ENCODE results near the gene NUMB. TPM values are rescaled to one million over a fixed set of nuclear protein-coding genes. Genes with fewer than 3 reads are reported as not detected.

The NUMB gene
- total and polyA plus RNA-seq, 2 experiments from 2014 or later, result 64.8 to 142 TPM

DNA sequence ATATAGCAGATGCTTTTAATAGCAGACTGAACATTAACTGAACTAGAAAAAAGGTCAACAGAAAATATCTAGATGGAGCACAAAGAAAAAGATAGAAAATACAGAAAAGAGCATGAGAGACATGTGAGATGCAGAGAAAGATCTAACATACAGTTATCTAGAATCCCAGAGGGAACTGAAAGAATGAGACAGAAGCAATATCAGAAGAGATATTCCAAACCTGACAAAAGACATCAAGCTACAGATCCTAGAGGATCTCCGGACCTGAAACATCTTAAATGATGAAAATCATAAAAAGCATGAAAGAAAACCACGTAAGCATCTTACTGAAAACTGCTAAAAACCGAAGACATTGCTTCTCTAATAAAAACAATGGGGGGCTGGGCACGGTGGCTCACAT lies 75.0 kb downstream of the NUMB start:
- no peaks in the 10 kb centered on the region; the same call in 1 of the 2 replicates for H3K9me2 ChIP-seq (ENCODE audit: insufficient read depth)
- no peak overlapping the region for H2AFZ ChIP-seq
- no peak overlapping the region for H3K4me3 ChIP-seq
- in situ Hi-C loops (cut with MboI), result no loop called here
- TF ChIP-seq EZH2phosphoT487 (IDR thresholded peaks at IDR 0.05; ENCODE audit: insufficient read depth, low read depth), result no peak
- TF ChIP-seq EZH2 (IDR thresholded peaks at IDR 0.05; ENCODE audit: insufficient read depth, poor library complexity, severe bottlenecking), result no peak
- H3K9me3 ChIP-seq (ENCODE audit: low read depth), result no peaks in the 10 kb centered on the region
- H3F3A ChIP-seq (ENCODE audit: insufficient read depth), result peaks cover 26% of the 10 kb centered on the region; the same call in 1 of the 2 replicates
- no peak overlapping the region for H3K4me2 ChIP-seq (ENCODE audit: unreplicated experiment)
- peaks cover 4% of the 10 kb centered on the region; the same call in 1 of the 2 replicates for H4K20me1 ChIP-seq (ENCODE audit: insufficient read depth)
- WGBS, 2 experiments (ENCODE audit: low coverage in 1 of 2, low lambda C conversion rate in 2 of 2, missing lambda C conversion rate in 2 of 2), result 96 to 98% methylated on average over 4 of the region's 4 CpGs
- no peaks in the 10 kb centered on the region for H3K27me3 ChIP-seq (replicated peaks; ENCODE audit: insufficient read depth)
- H3K4me1 ChIP-seq (ENCODE audit: insufficient read depth), result no peaks in the 10 kb centered on the region
- H3K27ac ChIP-seq, result no peak overlapping the region
- no peak for DNase-seq
- peaks cover 20% of the 10 kb centered on the region; the same call in 1 of the 2 replicates for H3K36me3 ChIP-seq (ENCODE audit: low read depth)
- H3K9ac ChIP-seq, result no peak overlapping the region
- peaks cover 99% of the 10 kb centered on the region for H3K79me2 ChIP-seq (ENCODE audit: insufficient read depth)

- H3K4me3 ChIP-seq, result no peak overlapping the region
- no peaks in the 10 kb centered on the region for H3K4me1 ChIP-seq (ENCODE audit: insufficient read depth)
- no peak for DNase-seq
- H3K4me2 ChIP-seq (ENCODE audit: unreplicated experiment), result no peak overlapping the region
- in situ Hi-C loops (cut with MboI), result no loop called here
- H3K9me2 ChIP-seq (ENCODE audit: insufficient read depth), result no peaks in the 10 kb centered on the region
- H3K27ac ChIP-seq, result no peak overlapping the region
- no peak overlapping the region for H2AFZ ChIP-seq
- no peaks in the 10 kb centered on the region for H3K9me3 ChIP-seq (ENCODE audit: low read depth)
- peaks cover 20% of the 10 kb centered on the region; the same call in 1 of the 2 replicates for H3K36me3 ChIP-seq (ENCODE audit: low read depth)
- TF ChIP-seq EZH2phosphoT487 (IDR thresholded peaks at IDR 0.05; ENCODE audit: insufficient read depth, low read depth) (no peak), EZH2 (IDR thresholded peaks at IDR 0.05; ENCODE audit: insufficient read depth, poor library complexity, severe bottlenecking) (no peak)
- no peak overlapping the region for H3K9ac ChIP-seq
- WGBS, 2 experiments (ENCODE audit: low coverage in 1 of 2, low lambda C conversion rate in 2 of 2, missing lambda C conversion rate in 2 of 2), result 92 to 94% methylated on average over 2 of the region's 2 CpGs
- peaks cover 36% of the 10 kb centered on the region for H3F3A ChIP-seq (ENCODE audit: insufficient read depth)
- peaks cover 100% of the 10 kb centered on the region for H3K79me2 ChIP-seq (ENCODE audit: insufficient read depth)
- H3K27me3 ChIP-seq (replicated peaks; ENCODE audit: insufficient read depth), result no peaks in the 10 kb centered on the region
- peaks cover 4% of the 10 kb centered on the region; the same call in 1 of the 2 replicates for H4K20me1 ChIP-seq (ENCODE audit: insufficient read depth)
These were observed 76.8 kb downstream of the NUMB start for GRCh38 chr14:73381380-73382013.

GRCh38 chr14:73376585-73376984 lies 81.8 kb downstream of the NUMB start:
- no peaks in the 10 kb centered on the region for H3K9me3 ChIP-seq (ENCODE audit: low read depth)
- H3K9me2 ChIP-seq (ENCODE audit: insufficient read depth), result no peaks in the 10 kb centered on the region
- no peaks in the 10 kb centered on the region for H3K27me3 ChIP-seq (replicated peaks; ENCODE audit: insufficient read depth)
- DNase-seq, result no peak
- no peak overlapping the region for H2AFZ ChIP-seq
- TF ChIP-seq EZH2 (IDR thresholded peaks at IDR 0.05; ENCODE audit: insufficient read depth, poor library complexity, severe bottlenecking), result no peak
- TF ChIP-seq EZH2phosphoT487 (IDR thresholded peaks at IDR 0.05; ENCODE audit: insufficient read depth, low read depth), result no peak
- in situ Hi-C loops (cut with MboI), result no loop called here
- no peak overlapping the region for H3K27ac ChIP-seq
- no peaks in the 10 kb centered on the region; the same call in 1 of the 2 replicates for H4K20me1 ChIP-seq (ENCODE audit: insufficient read depth)
- H3K79me2 ChIP-seq (ENCODE audit: insufficient read depth), result peaks cover 100% of the 10 kb centered on the region
- no peaks in the 10 kb centered on the region for H3K4me1 ChIP-seq (ENCODE audit: insufficient read depth)
- peaks cover 9% of the 10 kb centered on the region; the same call in 1 of the 2 replicates for H3K36me3 ChIP-seq (ENCODE audit: low read depth)
- peaks cover 39% of the 10 kb centered on the region for H3F3A ChIP-seq (ENCODE audit: insufficient read depth)
- no peak overlapping the region for H3K4me3 ChIP-seq
- no peak overlapping the region for H3K9ac ChIP-seq
- no peak overlapping the region for H3K4me2 ChIP-seq (ENCODE audit: unreplicated experiment)

DNA sequence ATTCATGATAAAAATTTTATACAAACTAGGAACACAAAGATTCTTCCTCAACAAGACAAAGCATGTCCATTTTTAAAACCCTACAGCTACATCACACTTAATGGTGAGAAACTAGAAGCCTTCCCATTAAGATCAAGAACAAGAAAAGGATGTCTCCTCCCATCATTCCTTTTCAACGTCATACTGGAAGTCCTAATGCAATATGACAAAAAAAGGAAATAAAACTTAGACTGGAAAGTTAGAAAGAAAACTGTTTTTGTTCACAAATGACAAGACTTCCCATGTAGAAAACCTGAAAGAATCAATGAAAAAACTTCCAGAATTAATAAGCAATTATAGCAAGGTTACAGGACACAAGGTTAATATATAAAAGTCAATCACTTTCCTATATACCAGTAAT lies 82.5 kb downstream of the NUMB start:
- TF ChIP-seq EZH2 (IDR thresholded peaks at IDR 0.05; ENCODE audit: insufficient read depth, poor library complexity, severe bottlenecking) (no peak), EZH2phosphoT487 (IDR thresholded peaks at IDR 0.05; ENCODE audit: insufficient read depth, low read depth) (no peak)
- Histone ChIP-seq H3K4me3 (no peak overlapping the region), H2AFZ (no peak overlapping the region), H3K36me3 (ENCODE audit: low read depth) (peaks cover 9% of the 10 kb centered on the region; the same call in 1 of the 2 replicates), H3K9me3 (ENCODE audit: low read depth) (no peaks in the 10 kb centered on the region), H3K4me2 (ENCODE audit: unreplicated experiment) (no peak overlapping the region), H3K9ac (no peak overlapping the region), H3K4me1 (ENCODE audit: insufficient read depth) (no peaks in the 10 kb centered on the region), H3K27me3 (replicated peaks; ENCODE audit: insufficient read depth) (no peaks in the 10 kb centered on the region), H4K20me1 (ENCODE audit: insufficient read depth) (no peaks in the 10 kb centered on the region; the same call in 1 of the 2 replicates), H3K79me2 (ENCODE audit: insufficient read depth) (peaks cover 100% of the 10 kb centered on the region), H3F3A (ENCODE audit: insufficient read depth) (peaks cover 39% of the 10 kb centered on the region), H3K27ac (no peak overlapping the region), H3K9me2 (ENCODE audit: insufficient read depth) (no peaks in the 10 kb centered on the region)
- 96 to 100% methylated on average over 1 of the region's 1 CpG for WGBS, 2 experiments (ENCODE audit: low coverage in 1 of 2, low lambda C conversion rate in 2 of 2, missing lambda C conversion rate in 2 of 2)
- no peak for DNase-seq
- in situ Hi-C loops (cut with MboI), result no loop called here

Data from GM23248 (cell line).